Hepatocyte (in vitro differentiated cells): ENCODE results near the gene LHPP.

Experiments
- CTCF ChIP-seq: fragments of 200-600 bp; sonication (generic); IDR thresholded peaks from 2 replicates; pipeline ENCODE4 v1.5.1; 2016; ENCODE audit warnings: antibody characterized with exemption, mild to moderate bottlenecking; ENCODE audit not compliant: poor library complexity
- EZH2 ChIP-seq: fragments of 200-600 bp; sonication (generic); IDR thresholded peaks from 2 replicates; pipeline ENCODE4 v1.6.1; 2016; ENCODE audit warnings: antibody characterized with exemption, mild to moderate bottlenecking, borderline replicate concordance
- EZH2phosphoT487 ChIP-seq: fragments of 200-600 bp; sonication (generic); IDR thresholded peaks from one replicate; pipeline ENCODE4 v1.6.1; 2018; ENCODE audit warnings: antibody characterized with exemption, mild to moderate bottlenecking, low read depth, moderate library complexity; ENCODE audit not compliant: unreplicated experiment, severe bottlenecking

DNA sequence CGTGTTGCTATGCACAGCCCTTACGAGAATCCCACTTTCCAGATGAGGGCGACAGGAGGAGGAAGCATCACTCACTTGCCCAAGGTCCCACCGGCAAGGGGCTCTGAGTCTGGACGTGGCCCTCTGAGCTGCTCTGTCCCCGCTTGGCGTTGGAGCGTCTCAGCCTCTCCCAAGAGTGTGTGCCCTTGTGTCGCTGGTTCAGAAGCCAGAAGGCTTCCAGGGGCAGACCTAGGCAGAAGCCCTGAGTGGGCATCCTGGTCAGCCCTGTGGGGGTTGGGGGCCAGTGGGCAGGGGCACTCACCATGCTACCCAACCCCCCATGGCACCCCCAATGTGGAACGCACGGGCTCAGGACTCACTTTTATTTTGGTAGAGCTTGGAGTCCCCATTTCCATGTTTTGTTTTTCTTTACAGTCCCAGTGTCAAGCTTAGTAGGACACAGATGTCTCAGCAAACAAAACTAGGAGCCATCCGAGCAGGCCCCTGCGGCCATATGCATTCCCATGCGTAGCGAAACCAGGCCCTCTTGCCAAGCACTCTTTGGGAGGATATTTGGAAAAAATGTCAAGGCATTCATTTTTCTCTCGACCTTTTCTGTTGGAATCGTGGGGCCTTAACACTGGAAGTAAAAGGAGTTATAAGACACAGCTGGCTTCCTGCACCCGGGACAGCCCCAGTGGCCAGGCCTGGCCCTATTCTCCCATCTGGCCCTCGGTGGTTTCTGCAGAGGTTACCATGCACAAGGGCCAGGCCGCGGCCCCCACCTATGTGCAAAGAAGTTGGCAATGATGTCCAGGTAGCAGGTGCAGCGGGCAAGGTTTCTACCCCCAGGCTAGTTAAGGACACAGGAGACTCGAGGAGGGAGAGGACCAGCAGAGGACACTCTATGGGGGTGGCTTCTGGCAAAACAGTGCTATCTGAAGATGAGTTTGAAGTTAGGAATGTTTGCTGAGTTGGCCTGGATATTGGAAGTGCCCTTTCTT, 97.0 kb downstream of the LHPP start:
- TF ChIP-seq CTCF (no peak), EZH2 (no peak), EZH2phosphoT487 (no peak)
